K562 treated with DMSO at 1 percent for 4 hours (cell line): Measurements from ENCODE around the gene COX6B2. TPM values are rescaled to one million over a fixed set of nuclear protein-coding genes. Genes with fewer than 3 reads are reported as not detected.

Source experiments
- total RNA-seq: library from RNA; unstranded; fragments of 300-600 nt; gene quantifications from 2 replicates; pipeline ENCODE4 v1.2.3, GENCODE V29; 2022; ENCODE audit not compliant: insufficient read depth

The COX6B2 gene, protein sequence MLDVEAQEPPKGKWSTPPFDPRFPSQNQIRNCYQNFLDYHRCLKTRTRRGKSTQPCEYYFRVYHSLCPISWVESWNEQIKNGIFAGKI
- total RNA-seq: 0.33 TPM in 1 of 2 replicates, not detected in the other

DNA sequence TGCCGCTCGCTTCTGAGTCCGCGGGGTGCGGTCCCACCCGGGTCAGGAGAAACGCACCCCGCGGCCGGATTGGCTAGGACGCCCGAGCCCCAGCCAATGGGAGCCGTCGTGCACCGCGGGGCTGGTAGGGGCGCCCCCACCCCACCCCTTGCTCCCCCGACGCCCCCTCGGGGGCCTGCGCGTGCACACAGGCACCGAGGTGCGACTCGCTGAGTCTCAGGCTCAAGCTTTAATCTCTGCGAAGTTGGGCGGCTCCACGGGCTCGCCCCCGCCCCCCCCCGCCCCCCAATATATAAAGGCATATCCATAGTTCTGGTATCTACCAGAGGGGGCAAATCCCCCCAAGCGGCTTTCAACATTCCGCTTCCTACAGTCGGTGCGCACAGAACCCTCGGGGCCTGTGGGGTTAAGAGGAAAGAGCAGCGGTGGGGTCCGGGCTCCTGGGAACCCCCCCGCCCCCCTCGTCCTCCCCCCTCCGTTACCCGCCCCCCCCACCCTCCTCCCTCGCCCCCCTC, at the start of gene COX6B2:
COX6B2 (minus strand) TSS at position 22 of the 515 bp plus-strand sequence. CDS start 198 bp downstream, outside the sequence.

DNA sequence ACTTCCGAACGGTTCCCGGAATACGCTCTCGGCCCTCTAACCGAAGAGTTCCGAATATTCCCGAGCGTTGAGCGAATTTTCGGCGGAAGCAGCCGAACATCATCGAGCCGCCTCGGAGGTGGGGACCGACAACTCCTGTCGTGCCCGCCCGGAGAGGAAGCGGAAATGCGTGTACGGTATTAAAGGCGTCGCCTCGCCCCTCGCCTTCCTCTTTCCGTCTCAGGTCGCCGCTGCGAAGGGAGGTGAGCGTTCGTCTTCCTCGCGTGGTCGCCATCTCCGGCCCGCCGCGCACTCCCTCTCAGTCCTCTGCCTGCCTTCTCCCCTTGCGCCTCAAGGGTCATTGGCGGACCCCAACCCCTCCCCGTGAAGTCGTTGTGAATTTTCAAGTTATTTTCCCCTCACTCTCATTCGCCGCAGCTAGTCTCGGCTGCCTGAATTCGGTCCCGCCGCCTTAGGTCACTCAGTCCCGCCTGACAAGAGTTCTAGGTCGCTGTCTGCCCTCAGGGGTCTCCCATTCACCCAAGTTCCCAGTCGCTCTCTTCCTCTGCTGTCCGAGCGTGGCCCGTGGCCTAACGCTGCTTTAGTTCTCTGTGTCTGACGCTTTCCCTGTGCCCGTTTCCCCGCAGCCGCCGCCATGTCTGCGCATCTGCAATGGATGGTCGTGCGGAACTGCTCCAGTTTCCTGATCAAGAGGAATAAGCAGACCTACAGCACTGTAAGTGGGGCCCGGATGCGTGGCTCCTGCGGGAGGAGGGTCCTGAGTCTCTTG, 31.4 kb upstream of the COX6B2 start, which contains the start of gene RPL28:
RPL28 (plus strand) TSS at position 209 of the 769 bp plus-strand sequence; CDS start at position 635, 426 bp downstream.

DNA sequence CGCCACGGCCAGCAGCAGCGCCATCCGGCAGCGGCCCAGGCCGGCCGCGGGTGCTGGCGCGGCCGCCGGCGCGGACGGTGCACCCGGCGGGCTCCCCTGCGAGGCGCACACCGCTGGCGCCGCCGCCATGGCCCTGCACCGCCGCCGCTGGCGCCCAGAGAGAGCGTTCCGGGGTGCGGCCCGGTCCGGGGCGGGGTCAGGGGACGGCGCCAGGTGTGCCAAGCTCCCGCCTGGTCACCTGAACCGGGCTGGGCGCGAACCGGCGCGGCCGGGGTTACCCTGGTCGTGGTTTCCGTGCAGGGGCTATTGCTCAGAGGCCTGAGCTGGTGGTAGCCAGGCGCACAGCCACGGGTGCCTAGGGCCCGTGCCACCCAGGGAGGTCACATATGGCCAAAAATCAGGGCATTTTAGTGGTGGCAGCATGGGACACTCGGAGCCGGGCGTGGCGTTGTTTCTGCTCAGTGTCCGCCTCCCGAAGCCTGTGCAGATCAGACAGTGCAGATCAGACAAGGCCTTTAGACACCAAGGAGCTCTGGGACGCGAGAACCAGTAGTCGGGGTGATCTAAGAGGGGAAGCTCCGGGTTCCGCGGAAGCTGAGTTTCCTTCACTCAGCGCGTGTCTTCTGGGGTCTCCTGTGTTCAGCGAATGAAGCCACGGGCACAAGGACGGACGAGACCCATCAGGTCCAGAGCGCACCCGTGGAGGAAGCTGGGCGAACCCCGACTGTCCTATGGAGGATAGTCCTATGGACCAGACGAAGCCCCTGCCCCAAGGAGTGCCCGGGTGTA, 29.8 kb upstream of the COX6B2 start, which contains the start of gene TMEM238:
TMEM238 (minus strand) TSS at position 162 of the 789 bp plus-strand sequence; CDS start at position 129, 33 bp downstream.

DNA sequence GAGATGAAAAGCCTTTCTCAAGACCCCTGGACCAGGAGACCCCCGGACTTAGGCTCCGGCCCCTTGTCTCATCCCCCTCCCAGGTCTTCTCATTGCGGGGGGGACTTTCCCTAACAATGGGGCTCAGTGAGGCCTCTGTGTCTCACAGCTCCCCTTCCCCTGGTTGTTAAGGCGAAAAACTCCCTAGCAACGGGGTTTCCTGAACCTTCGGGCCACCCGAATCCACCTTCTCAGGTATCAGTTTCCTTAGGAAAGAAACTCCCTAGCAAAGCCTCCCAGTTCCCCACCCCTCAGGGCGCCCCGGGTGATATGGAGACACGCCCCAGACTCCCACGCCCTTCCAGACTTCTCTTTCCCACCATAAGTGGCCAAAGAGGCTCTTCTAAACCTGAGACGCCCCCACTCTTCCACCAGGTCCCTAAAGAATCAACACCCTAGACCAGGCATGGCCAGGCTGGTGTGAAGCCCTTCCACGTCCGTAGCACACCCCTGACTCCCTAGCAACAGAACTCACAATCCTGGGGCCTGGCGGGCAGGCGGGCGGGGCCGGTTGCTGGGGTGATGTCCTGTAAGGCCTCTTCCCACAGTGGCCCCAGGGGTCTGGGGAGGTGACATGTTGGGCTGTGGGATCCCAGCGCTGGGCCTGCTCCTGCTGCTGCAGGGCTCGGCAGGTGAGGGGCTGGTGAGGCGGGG, 21.9 kb upstream of the COX6B2 start, which contains the start of gene TMEM190:
TMEM190 (plus strand) TSS at position 586 of the 693 bp plus-strand sequence; CDS start at position 614, 28 bp downstream.

DNA sequence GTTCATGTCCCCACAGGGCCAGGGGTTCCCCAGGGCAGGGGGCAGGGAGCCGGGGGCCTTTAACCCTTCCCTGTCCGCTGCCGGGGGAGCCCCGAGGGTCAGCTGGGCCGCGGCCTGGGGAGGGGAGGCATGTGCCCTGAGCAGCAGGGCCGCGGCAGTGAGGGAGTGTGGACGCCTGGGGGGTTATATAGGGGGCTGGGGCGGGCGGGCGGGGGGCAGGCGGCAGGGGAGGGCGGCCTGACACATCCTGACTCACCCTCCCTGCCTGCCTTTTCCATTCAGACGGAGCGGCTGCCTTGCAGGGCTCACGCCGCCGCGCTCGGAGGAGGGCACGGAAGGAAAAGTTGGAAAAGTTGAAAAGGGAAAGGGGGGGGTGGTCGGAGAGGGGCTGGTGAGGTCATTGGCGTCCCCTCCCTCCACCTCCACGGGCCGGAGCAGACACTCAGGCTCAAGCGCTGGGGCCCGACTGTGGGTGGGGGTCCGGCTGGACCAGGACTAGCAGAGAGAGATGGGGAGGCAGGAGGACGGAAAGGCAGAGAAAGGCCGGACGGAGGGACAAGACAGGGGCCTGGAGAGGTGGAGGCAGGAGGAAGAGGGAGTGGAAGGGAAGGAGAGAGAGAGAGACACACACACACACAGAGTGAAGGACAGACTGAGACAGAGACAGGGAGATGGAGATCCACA, 15.9 kb upstream of the COX6B2 start, which contains the start of gene IL11:
IL11 (minus strand) TSS at position 159 of the 684 bp plus-strand sequence; CDS start at position 6, 153 bp downstream.

DNA sequence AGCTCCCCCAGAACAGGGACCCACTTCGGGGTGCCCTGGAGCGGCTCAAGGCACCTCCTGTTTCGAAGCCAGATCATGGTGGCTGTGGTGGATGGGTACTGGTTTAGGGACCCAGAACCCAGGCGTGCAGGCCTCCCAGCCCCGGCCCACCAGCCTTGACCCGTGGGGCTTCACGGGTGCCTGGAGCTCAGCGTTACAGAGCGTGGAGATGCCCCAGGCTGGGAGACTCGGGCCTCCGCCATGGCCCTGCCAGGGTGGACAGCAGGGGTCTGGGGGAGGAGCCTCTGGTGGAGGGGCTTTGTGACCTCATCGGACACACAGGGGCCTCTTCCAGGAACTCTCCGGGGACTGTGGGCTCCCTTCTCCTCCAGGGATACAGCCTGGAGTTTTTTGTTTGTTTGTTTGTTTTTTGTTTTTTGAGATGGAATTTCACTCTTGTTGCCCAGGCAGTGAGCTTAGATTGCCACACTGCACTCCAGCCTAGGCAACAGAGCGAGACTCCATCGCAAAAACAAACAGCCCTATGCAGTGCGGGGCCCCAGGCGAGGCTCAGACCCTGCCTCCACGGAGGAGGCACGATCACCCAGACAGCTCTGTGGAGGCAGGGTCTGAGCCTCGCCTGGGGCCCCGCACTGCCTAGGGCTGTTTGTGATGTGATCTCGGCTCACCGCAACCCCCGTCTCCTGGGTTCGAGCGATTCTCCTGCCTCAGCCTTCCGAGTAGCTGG, 8.6 kb upstream of the COX6B2 start, which contains the start of gene GARIN5B:
GARIN5B (minus strand) TSS at position 271 of the 727 bp plus-strand sequence; CDS start at position 77, 194 bp downstream.

DNA sequence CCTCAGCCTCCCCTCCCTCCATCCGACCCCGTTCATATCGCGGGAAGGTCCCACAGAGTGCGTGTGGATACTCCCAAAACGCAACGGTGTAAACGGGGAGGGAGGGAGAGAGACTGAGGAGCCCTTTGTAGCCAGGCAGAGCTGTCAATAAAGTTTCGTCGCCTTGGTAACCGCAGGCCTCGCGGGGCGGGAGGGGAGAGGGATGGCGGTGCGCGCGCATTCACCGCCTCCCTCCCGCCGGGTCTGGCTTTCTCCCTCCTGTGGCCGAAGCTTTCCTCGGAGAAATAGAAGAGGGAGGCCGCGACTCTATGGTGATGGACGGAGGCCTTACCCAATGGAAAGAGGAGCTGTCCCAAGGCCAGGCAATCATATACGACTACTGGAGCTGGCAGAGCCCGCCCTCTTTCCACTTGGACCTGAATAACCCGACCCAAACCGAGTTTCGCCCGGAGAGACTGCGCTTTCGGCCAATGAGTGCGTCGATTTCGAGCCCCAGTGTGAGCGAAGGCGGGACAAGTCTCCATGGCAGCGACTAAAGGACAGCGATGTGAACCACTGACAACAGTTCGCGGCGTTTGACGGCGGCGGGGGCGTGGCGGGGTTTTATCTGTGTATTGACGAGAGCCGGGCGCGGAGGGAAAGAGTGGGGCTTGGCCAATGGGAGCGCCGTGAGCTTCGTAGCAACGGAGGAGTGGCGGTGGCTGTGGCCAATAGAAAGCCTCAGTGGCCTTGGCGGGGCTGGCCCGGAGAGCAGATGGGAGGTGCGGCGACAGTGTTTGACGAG, 15.2 kb downstream of the COX6B2 start, which contains the start of gene KMT5C:
KMT5C (plus strand) TSS at position 772 of the 784 bp plus-strand sequence. CDS start 2,061 bp downstream, outside the sequence.

DNA sequence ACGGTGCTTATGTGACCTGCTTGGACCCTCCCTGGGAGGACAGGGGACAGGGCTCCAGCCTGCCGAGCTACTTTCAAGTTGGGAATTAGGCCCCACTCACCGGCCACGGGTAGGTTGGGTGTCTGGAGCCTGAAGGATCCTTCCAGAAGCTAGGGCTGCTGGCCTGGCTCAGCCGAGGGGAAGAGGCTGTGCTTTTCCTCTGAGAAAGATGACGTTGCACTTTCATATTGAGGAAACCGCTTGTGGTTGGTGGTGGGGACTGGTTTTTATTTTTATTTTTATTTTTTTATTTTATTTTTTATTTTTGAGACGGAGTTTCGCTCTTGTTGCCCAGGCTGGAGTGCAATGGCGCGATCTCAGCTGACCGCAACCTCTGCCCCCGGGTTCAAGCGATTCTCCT, 29.3 kb downstream of the COX6B2 start, which contains the start of gene TMEM150B:
TMEM150B (minus strand) TSS at position 170 of the 400 bp plus-strand sequence. CDS start 4,305 bp downstream, outside the sequence.

Other genes with a start within 250 kb of the COX6B2 start
- 85.4 and 89.7 TPM in 2 replicates for gene PPP1R12C, start 237.1 kb downstream of the COX6B2 start, total RNA-seq
- gene TNNT1, start 205.5 kb downstream of the COX6B2 start, total RNA-seq: 408 and 534 TPM in 2 replicates
- 74.4 and 78.1 TPM in 2 replicates for gene TNNI3, start 197.0 kb downstream of the COX6B2 start, total RNA-seq
- gene DNAAF3, start 188.1 kb downstream of the COX6B2 start, total RNA-seq: 9.7 and 13.7 TPM in 2 replicates
- 9.5 and 14.2 TPM in 2 replicates for gene SYT5, start 174.4 kb downstream of the COX6B2 start, total RNA-seq
- 26.3 and 28.5 TPM in 2 replicates for gene PTPRH, start 145.2 kb downstream of the COX6B2 start, total RNA-seq
- gene TMEM86B, start 126.0 kb downstream of the COX6B2 start, total RNA-seq: 11.8 and 17.7 TPM in 2 replicates
- 73.9 and 88.4 TPM in 2 replicates for gene PPP6R1, start 95.7 kb downstream of the COX6B2 start, total RNA-seq
- 76.5 and 95.1 TPM in 2 replicates for gene HSPBP1, start 74.6 kb downstream of the COX6B2 start, total RNA-seq
- 7.6 and 8.4 TPM in 2 replicates for gene BRSK1, start 70.7 kb downstream of the COX6B2 start, total RNA-seq
- gene TMEM150B, start 29.4 kb downstream of the COX6B2 start, total RNA-seq: 2.3 and 6.6 TPM in 2 replicates
- 36.4 and 43.8 TPM in 2 replicates for gene KMT5C, start 14.8 kb downstream of the COX6B2 start, total RNA-seq
- not detected in 2 replicates for gene GARIN5B, start 8.5 kb upstream of the COX6B2 start, total RNA-seq
- not detected in 2 replicates for gene IL11, start 15.7 kb upstream of the COX6B2 start, total RNA-seq
- gene TMEM190, start 22.1 kb upstream of the COX6B2 start, total RNA-seq: not detected in 2 replicates
- 6.7 and 8.7 TPM in 2 replicates for gene TMEM238, start 29.6 kb upstream of the COX6B2 start, total RNA-seq
- gene RPL28, start 31.2 kb upstream of the COX6B2 start, total RNA-seq: 3,550 and 3,674 TPM in 2 replicates
- gene UBE2S, start 53.1 kb upstream of the COX6B2 start, total RNA-seq: 377 and 436 TPM in 2 replicates
- not detected in 2 replicates for gene SHISA7, start 88.6 kb upstream of the COX6B2 start, total RNA-seq
- 94.9 and 118 TPM in 2 replicates for gene ISOC2, start 106.9 kb upstream of the COX6B2 start, total RNA-seq
- not detected in 2 replicates for gene C19orf85, start 110.0 kb upstream of the COX6B2 start, total RNA-seq
- 10.4 and 18.8 TPM in 2 replicates for gene ZNF628, start 121.9 kb upstream of the COX6B2 start, total RNA-seq
- 37.1 and 38.8 TPM in 2 replicates for gene NAT14, start 130.5 kb upstream of the COX6B2 start, total RNA-seq
- gene SSC5D, start 133.7 kb upstream of the COX6B2 start, total RNA-seq: 0.25 TPM in 1 of 2 replicates, not detected in the other
- not detected in 2 replicates for gene SBK2, start 182.4 kb upstream of the COX6B2 start, total RNA-seq
- gene SBK3, start 190.8 kb upstream of the COX6B2 start, total RNA-seq: not detected in 2 replicates
- gene ZNF579, start 226.1 kb upstream of the COX6B2 start, total RNA-seq: 12.2 and 14.3 TPM in 2 replicates
- 13.4 and 17.2 TPM in 2 replicates for gene FIZ1, start 244.8 kb upstream of the COX6B2 start, total RNA-seq
- gene ZNF524, start 245.6 kb upstream of the COX6B2 start, total RNA-seq: 34.2 and 37.8 TPM in 2 replicates